Hippocampal formation (tissue), 2 donors: ENCODE results near the gene GRIN2A.
A peak's percentile ranks its signal among the peaks of the same experiment; 100 is the strongest.

Experiments used
- DNase-seq, 2 donors: peaks; one replicate each; lab custom pipeline; 2025; lab: John Stamatoyannopoulos, UW

The GRIN2A gene

GRCh38 chr16:9821331-9821730, 360.9 kb downstream of the GRIN2A start:
- no peak for DNase-seq

GRCh38 chr16:9820476-9821246, 361.6 kb downstream of the GRIN2A start:
- no peak for DNase-seq

GRCh38 chr16:9818702-9819101, 363.5 kb downstream of the GRIN2A start:
- DNase-seq: no peak

- DNase-seq: no peak
Observed at GRCh38 chr16:9817586-9817985, 364.6 kb downstream of the GRIN2A start.

GRCh38 chr16:9816644-9817043, 365.6 kb downstream of the GRIN2A start:
- no peak for DNase-seq

GRCh38 chr16:9813665-9814064, 368.6 kb downstream of the GRIN2A start:
- DNase-seq: no peak

GRCh38 chr16:9808210-9808609, 374.0 kb downstream of the GRIN2A start:
- no peak for DNase-seq

GRCh38 chr16:9807302-9807701, 374.9 kb downstream of the GRIN2A start:
- DNase-seq: no peak

GRCh38 chr16:9805109-9805508, 377.1 kb downstream of the GRIN2A start:
- no peak for DNase-seq

- DNase-seq: no peak
Observed at GRCh38 chr16:9802160-9802559, 380.1 kb downstream of the GRIN2A start.

- DNase-seq: no peak
Observed at GRCh38 chr16:9801651-9802050, 380.6 kb downstream of the GRIN2A start.

GRCh38 chr16:9800186-9800738, 382.0 kb downstream of the GRIN2A start:
- peak in 1 of 2 donors; percentile 16 for DNase-seq

- DNase-seq: no peak
Observed at GRCh38 chr16:9798952-9799580, 383.2 kb downstream of the GRIN2A start.

GRCh38 chr16:9798474-9798873, 383.8 kb downstream of the GRIN2A start:
- DNase-seq: no peak

GRCh38 chr16:9797306-9797705, 384.9 kb downstream of the GRIN2A start:
- DNase-seq: no peak

GRCh38 chr16:9793623-9794022, 388.6 kb downstream of the GRIN2A start:
- DNase-seq: no peak

- DNase-seq: no peak
Observed at GRCh38 chr16:9791556-9791955, 390.7 kb downstream of the GRIN2A start.

GRCh38 chr16:9790199-9790598, 392.0 kb downstream of the GRIN2A start:
- DNase-seq: no peak

GRCh38 chr16:9787717-9788116, 394.5 kb downstream of the GRIN2A start:
- DNase-seq: no peak

GRCh38 chr16:9780831-9781230, 401.4 kb downstream of the GRIN2A start:
- DNase-seq: no peak

GRCh38 chr16:9778849-9779248, 403.4 kb downstream of the GRIN2A start:
- no peak for DNase-seq

- DNase-seq: no peak
Observed at GRCh38 chr16:9775998-9776397, 406.2 kb downstream of the GRIN2A start.

- no peak for DNase-seq
Observed at GRCh38 chr16:9773289-9773688, 408.9 kb downstream of the GRIN2A start.
